ENCODE measurements around the gene CCT7.

CCT7 gene

GRCh38 chr2:73291093-73291460, 57.0 kb downstream of the CCT7 start:
- Histone ChIP-seq H3K9ac (no peak overlapping the region), H3K27me3 (peaks cover 24 to 47% (median 34%) of the 10 kb centered on the region in 11 experiments), H3K27ac (no peak overlapping the region), H3K4me1 (peaks cover 14 to 27% (median 23%) of the 10 kb centered on the region in 10 experiments), H3K9me3 (replicated peaks in 1 of 11) (peaks cover 24 to 29% (median 26%) of the 10 kb centered on the region in 11 experiments), H3K4me2 (peak overlapping the region; percentile 22 to 84 (median 61)), H4K20me1 (peaks cover 0 to 6% (median 0%) of the 10 kb centered on the region in 11 experiments; a peak in 1 of 22 replicates), H3K36me3 (no peaks in the 10 kb centered on the region), H3K4me3 (no peak overlapping the region)
- no peak for TF ChIP-seq Cebpa-rat (IDR thresholded peaks at IDR 0.05)

- Histone ChIP-seq H3K9me3 (replicated peaks in 1 of 11) (peaks cover 24 to 29% (median 26%) of the 10 kb centered on the region in 11 experiments), H3K4me1 (peaks cover 8 to 21% (median 17%) of the 10 kb centered on the region in 10 experiments), H3K4me2 (peak overlapping the region; percentile 22 to 84 (median 61)), H3K9ac (no peak overlapping the region), H3K27me3 (peaks cover 24 to 51% (median 34%) of the 10 kb centered on the region in 11 experiments), H3K27ac (no peak overlapping the region), H4K20me1 (peaks cover 0 to 6% (median 0%) of the 10 kb centered on the region in 11 experiments; a peak in 1 of 22 replicates), H3K36me3 (no peaks in the 10 kb centered on the region), H3K4me3 (no peak overlapping the region)
- no peak for TF ChIP-seq Cebpa-rat (IDR thresholded peaks at IDR 0.05)
Observed at GRCh38 chr2:73291461-73292315, 57.6 kb downstream of the CCT7 start.

- Histone ChIP-seq H3K27me3 (peaks cover 24 to 51% (median 34%) of the 10 kb centered on the region in 11 experiments), H3K4me2 (no peak overlapping the region), H3K9ac (no peak overlapping the region), H3K27ac (no peak overlapping the region), H3K4me3 (no peak overlapping the region), H3K4me1 (peaks cover under 1 to 16% (median 14%) of the 10 kb centered on the region in 10 experiments; a peak in 17 of 20 replicates), H4K20me1 (peaks cover 0 to 6% (median 0%) of the 10 kb centered on the region in 11 experiments; a peak in 1 of 22 replicates), H3K36me3 (no peaks in the 10 kb centered on the region), H3K9me3 (replicated peaks in 1 of 11) (peaks cover 24 to 29% (median 26%) of the 10 kb centered on the region in 11 experiments)
- TF ChIP-seq Cebpa-rat (IDR thresholded peaks at IDR 0.05) = no peak
Observed at GRCh38 chr2:73292316-73292905, 58.3 kb downstream of the CCT7 start.

GRCh38 chr2:73292906-73293533, 58.9 kb downstream of the CCT7 start:
- peaks cover 0 to 16% (median 14%) of the 10 kb centered on the region in 10 experiments; a peak in 16 of 20 replicates for H3K4me1 ChIP-seq
- H3K27me3 ChIP-seq = peaks cover 24 to 51% (median 34%) of the 10 kb centered on the region in 11 experiments
- no peak overlapping the region for H3K4me2 ChIP-seq
- H3K27ac ChIP-seq = no peak overlapping the region
- no peaks in the 10 kb centered on the region for H3K36me3 ChIP-seq
- TF ChIP-seq Cebpa-rat (IDR thresholded peaks at IDR 0.05) = no peak
- peaks cover 0 to 6% (median 0%) of the 10 kb centered on the region in 11 experiments; a peak in 1 of 22 replicates for H4K20me1 ChIP-seq
- H3K4me3 ChIP-seq = no peak overlapping the region; a peak in 1 of 20 replicates
- H3K9ac ChIP-seq = no peak overlapping the region
- peaks cover 24 to 29% (median 26%) of the 10 kb centered on the region in 11 experiments for H3K9me3 ChIP-seq (replicated peaks in 1 of 11)

GRCh38 chr2:73293534-73294171, 59.5 kb downstream of the CCT7 start, which contains the start of gene EGR4:
TSS of gene EGR4 (minus strand) at chr2:73293548. CDS start at chr2:73293317, 231 bp downstream.
- H4K20me1 ChIP-seq = peaks cover 0 to 6% (median 0%) of the 10 kb centered on the region in 11 experiments; a peak in 1 of 22 replicates
- no peak for TF ChIP-seq Cebpa-rat (IDR thresholded peaks at IDR 0.05)
- no peaks in the 10 kb centered on the region for H3K36me3 ChIP-seq
- no peak within 1 kb of the TSS for H3K4me2 ChIP-seq
- H3K4me1 ChIP-seq = peaks cover 0 to 16% (median 14%) of the 10 kb centered on the region in 10 experiments; a peak in 16 of 20 replicates
- no peak within 1 kb of the TSS; a peak in 1 of 20 replicates for H3K4me3 ChIP-seq
- no peak within 1 kb of the TSS for H3K9ac ChIP-seq
- H3K27ac ChIP-seq = no peak within 1 kb of the TSS
- H3K27me3 ChIP-seq = peaks cover 24 to 51% (median 34%) of the 10 kb centered on the region in 11 experiments
- H3K9me3 ChIP-seq (replicated peaks in 1 of 11) = peaks cover 24 to 29% (median 26%) of the 10 kb centered on the region in 11 experiments

- H3K36me3 ChIP-seq = no peaks in the 10 kb centered on the region
- no peak for TF ChIP-seq Cebpa-rat (IDR thresholded peaks at IDR 0.05)
- H3K4me2 ChIP-seq = no peak overlapping the region
- peaks cover 0 to 16% (median 14%) of the 10 kb centered on the region in 10 experiments; a peak in 16 of 20 replicates for H3K4me1 ChIP-seq
- H3K27me3 ChIP-seq = peaks cover 24 to 51% (median 34%) of the 10 kb centered on the region in 11 experiments
- peaks cover 24 to 29% (median 26%) of the 10 kb centered on the region in 11 experiments for H3K9me3 ChIP-seq (replicated peaks in 1 of 11)
- H3K9ac ChIP-seq = no peak overlapping the region
- H3K27ac ChIP-seq = no peak overlapping the region
- H3K4me3 ChIP-seq = no peak overlapping the region
- H4K20me1 ChIP-seq = peaks cover 0 to 6% (median 0%) of the 10 kb centered on the region in 11 experiments; a peak in 1 of 22 replicates
Observed at GRCh38 chr2:73294239-73294638, 60.1 kb downstream of the CCT7 start.

GRCh38 chr2:73295751-73296400, 61.8 kb downstream of the CCT7 start:
- H3K9ac ChIP-seq = no peak overlapping the region
- H3K4me3 ChIP-seq = no peak overlapping the region
- H3K9me3 ChIP-seq (replicated peaks in 1 of 11) = peaks cover 24 to 29% (median 26%) of the 10 kb centered on the region in 11 experiments
- no peak overlapping the region for H3K4me2 ChIP-seq
- peaks cover 24 to 51% (median 34%) of the 10 kb centered on the region in 11 experiments for H3K27me3 ChIP-seq
- no peak overlapping the region for H3K27ac ChIP-seq
- H3K36me3 ChIP-seq = no peaks in the 10 kb centered on the region
- peaks cover 0 to 10% (median 8%) of the 10 kb centered on the region in 10 experiments; a peak in 16 of 20 replicates for H3K4me1 ChIP-seq
- no peak for TF ChIP-seq Cebpa-rat (IDR thresholded peaks at IDR 0.05)
- H4K20me1 ChIP-seq = peaks cover 0 to 1% (median 0%) of the 10 kb centered on the region in 11 experiments; a peak in 1 of 22 replicates

- H3K27me3 ChIP-seq = peaks cover 17 to 41% (median 24%) of the 10 kb centered on the region in 11 experiments
- H3K36me3 ChIP-seq = no peaks in the 10 kb centered on the region
- peaks cover 17 to 23% (median 19%) of the 10 kb centered on the region in 11 experiments for H3K9me3 ChIP-seq (replicated peaks in 1 of 11)
- no peaks in the 10 kb centered on the region for H3K4me1 ChIP-seq
- TF ChIP-seq Cebpa-rat (IDR thresholded peaks at IDR 0.05) = no peak
- no peak overlapping the region for H3K9ac ChIP-seq
- no peak overlapping the region for H3K4me3 ChIP-seq
- no peak overlapping the region for H3K4me2 ChIP-seq
- no peaks in the 10 kb centered on the region for H4K20me1 ChIP-seq
- no peak overlapping the region for H3K27ac ChIP-seq
Observed at GRCh38 chr2:73297151-73297559, 63.0 kb downstream of the CCT7 start.

All from BLaER1 treated with 17β-estradiol and CSF1 and Interleukin-3, amounts not matched to agents 10 nM and 100 nM (cell line).